Right forelimb (tissue), 1 donor: ENCODE measurements around the gene CENPS.
"Not testable (repeated sequence)": the region's sequence is repeated elsewhere in the genome, so short reads cannot be mapped to it uniquely, and the experiment has no call there.

Source experiments
- DNase-seq: peaks from one replicate; pipeline ENCODE4 v3.0.0-alpha.2; 2018

The CENPS gene

GRCh38 chr1:10421637-10422036 lies 8.6 kb upstream of the CENPS start:
- no peak for DNase-seq

DNA sequence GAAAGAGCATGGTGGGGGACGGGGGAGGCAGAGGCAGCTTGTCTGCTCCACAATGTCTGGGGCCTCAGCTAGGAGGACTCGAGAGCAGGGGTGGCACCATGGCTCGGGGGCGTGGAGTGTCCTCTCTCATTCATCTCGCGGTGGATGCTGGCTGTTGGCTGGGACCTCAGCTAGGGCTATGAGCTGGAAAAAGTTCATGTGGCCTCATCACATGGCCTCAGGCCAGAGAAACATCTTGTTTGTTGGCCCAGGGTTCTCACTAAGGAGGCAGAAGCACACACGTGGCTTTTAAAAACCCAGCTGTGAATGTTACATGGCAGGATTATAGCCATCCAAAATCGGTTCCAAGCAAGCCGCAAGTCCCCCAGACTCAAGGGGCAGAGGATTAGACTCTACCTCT lies 6.2 kb upstream of the CENPS start:
- DNase-seq = peak; percentile 52

DNA sequence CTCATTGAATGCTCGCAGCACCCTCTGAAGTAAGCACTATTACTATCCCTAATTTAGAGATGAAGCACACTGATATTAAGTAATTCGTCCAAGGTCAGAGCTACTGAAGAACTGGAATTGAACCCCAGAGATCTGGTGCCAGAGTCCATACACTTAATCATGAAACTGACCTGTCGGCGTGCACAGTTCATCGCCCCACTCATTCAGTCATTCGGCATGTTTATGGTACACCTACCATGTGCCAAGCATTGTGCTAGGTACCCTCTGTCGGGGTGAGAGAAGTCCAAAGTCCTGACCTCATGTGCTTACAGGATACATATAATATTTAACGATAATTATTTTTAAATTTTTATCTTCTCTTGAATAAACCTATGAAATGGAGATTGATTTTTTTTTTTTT lies 5.6 kb upstream of the CENPS start:
- DNase-seq = no peak

DNA sequence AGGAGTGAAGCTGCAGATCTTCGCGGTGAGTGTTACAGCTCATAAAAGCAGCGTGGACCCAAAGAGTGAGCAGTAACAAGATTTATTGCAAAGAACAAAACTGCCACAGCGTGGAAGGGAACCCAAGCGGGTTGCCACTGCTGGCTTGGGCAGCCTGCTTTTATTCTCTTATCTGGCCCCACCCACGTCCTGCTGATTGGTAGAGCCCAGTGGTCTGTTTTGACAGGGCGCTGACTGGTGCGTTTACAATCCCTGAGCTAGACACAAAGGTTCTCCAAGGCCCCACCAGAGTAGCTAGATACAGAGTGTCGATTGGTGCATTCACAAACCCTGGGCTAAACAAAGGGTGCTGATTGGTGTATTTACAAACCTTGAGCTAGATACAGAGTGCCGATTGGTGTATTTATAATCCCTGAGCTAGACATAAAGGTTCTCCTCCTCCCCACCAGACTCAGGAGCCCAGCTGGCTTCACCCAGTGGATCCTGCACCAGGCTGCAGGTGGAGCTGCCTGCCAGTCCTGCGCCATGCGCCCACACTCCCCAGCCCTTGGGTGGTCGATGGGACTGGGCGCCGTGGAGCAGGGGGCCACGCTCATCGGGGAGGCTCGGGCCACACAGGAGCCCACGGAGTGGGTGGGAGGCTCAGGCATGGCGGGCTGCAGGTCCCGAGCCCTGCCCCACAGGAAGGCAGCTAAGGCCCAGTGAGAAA lies 4.3 kb upstream of the CENPS start:
- DNase-seq = not testable (repeated sequence)

- DNase-seq = not testable (repeated sequence)
These were observed 3.7 kb upstream of the CENPS start for GRCh38 chr1:10426535-10426848.

DNA sequence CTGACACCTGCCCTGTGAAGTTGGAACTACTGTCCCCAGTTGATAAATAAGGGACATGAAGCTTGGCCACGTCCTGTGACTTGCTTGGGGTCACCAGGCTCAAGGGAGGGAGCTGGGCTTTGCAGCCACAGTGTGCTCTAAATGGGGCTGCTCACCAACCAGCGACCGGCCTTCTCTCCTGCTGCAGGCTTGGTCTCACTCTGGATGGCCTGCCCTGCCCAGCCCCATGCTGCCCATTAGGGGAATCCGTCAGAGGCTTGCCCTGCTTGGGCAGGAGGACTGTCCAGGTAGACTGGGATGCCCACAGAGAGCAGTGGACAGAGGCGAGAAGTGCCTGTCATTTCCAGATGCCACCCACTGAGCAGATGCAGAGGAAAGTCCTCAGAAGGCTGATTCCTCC lies 1.2 kb upstream of the CENPS start:
- no peak for DNase-seq

- no peak for DNase-seq
These were observed 391 bp upstream of the CENPS start for GRCh38 chr1:10429868-10430215.

DNA sequence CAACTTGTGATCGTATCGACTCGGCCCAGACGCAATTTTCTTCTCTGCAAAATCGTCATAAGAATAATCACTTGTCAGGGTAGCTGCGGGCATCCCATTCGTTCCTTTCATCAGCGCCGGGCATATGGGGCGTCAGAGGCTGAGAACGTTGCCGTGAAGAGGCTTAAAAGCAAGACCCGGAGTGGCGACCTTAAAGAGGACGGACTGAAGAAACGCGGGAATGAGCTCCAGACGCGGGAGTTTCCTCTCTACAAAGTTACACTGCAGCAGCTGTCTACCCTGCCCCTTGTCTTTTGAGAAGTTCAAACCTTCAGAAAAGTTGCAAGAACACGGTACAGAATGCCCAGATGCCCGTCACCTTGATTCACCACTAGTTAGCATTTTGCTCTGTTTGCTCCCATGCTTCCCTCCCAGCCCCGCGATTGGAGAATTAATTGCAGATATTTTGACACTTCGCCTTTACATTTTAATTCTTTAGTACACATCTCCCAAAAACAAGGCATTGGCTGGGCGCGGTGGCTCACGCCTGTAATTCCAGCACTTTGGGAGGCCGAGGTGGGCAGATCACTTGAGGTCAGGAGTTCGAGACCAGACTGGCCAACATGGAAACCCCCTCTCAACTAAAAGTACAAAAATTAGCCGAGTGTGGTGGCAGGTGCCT lies 967 bp downstream of the CENPS start:
- no peak for DNase-seq

- no peak for DNase-seq
These were observed 2.9 kb downstream of the CENPS start for GRCh38 chr1:10432910-10433700.

GRCh38 chr1:10433790-10434189 lies 3.6 kb downstream of the CENPS start:
- no peak for DNase-seq

DNA sequence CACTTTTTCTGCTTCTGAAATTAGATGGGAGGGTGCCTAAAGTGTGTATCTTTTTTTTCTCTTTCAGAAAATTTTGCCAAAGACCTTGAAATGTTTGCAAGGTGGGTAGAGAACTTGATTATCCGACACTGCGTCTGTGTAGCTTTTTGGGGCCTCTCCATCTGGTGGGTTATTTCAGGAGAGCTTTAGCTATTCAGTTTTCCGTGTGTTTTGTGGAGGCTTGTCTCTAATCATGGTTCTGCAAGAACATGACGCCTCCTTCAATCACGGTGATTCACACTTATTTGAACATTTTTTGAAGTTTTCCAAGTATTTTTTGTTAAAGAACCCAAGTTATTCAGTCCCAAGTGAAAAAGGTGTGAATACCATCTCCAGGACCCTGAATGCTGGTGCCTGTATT lies 4.4 kb downstream of the CENPS start:
- no peak for DNase-seq

- DNase-seq = no peak
These were observed 6.8 kb downstream of the CENPS start for GRCh38 chr1:10437052-10437451.

GRCh38 chr1:10438677-10439163 lies 8.5 kb downstream of the CENPS start:
- DNase-seq = no peak

DNA sequence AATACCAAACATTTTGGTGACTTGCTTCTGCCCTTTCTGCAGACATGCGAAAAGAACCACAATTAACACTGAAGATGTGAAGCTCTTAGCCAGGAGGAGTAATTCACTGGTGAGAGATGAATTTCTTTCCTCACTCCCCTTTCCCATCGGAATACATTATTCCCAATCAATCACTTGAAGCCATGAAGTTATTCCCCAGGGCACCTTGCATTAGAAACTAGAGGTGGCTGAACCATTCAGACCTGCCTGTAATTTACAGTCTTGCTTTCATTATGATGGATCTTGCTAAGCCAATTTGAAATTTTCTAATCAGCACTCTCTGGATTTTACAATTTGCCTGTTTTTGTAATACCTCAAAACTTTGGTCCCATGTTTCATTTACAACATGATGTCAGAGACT lies 10.1 kb downstream of the CENPS start:
- no peak for DNase-seq

DNA sequence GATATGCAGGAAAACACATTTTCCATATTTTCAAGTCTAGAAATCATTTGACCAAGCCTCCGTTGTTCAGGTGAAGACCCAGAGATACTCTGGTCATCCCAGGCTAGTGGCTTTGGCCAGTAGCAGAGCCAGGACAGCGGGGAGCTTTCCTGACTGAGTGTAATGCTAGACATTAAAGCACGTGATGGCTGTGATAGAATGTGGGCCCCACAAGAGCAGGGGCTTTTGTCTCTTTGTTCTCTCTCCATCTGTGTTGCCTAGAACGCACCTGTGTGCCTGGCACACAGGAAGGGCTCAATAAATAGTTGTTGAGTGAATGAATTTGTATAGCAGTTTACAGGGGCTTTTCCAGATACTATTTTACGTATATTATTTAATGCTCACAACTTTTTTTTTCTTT lies 10.6 kb downstream of the CENPS start:
- DNase-seq = no peak

DNA sequence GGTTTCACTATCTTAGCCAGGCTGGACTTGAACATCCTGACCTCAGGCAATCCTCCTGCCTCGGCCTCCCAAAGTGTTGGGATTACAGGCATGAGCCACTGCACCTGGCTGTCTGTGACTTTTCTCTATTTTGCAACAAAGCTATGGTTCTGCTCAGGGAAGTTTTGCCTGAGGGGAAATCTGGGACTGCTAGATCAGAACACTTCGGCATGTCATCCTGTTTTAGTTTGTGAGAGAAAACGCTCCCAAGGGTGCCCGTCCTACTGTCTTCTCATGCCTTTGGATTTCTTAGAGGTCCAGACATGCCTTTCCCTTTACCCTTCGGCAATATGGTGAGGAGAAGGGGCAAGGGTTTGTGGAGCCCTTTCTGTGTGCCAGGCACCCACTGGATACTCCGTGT lies 14.0 kb downstream of the CENPS start:
- no peak for DNase-seq

- DNase-seq = no peak
These were observed 14.7 kb downstream of the CENPS start for GRCh38 chr1:10444795-10445397.

DNA sequence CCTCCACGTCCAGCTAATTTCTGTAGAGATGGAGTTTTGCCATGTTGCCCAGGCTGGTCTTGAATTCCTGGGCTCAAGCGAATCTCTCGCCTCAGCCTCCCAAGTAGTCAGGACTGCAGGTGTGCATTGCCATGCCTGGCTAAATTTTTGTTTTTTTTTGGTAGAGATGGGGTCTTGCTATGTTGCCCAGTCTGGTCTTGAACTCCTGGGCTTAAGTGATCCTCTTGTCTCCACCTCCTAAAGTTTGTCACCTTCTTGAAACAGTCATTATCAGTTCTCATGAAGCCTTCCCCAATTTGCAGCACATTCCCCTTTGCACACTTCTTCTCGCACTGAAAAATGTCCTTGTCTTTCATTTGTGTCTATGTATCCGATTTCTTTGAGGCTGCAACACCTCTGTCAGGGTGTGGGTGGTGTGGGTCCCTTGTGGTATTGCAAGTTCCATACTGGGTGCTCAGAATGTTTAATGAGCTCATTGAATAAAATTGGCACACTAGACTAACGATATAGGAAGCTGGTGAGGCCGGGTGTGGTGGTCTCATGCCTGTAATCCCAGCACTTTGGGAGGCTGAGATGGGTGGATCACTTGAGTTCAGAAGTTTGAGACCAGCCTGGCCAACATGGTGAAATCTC lies 16.7 kb downstream of the CENPS start:
- DNase-seq = no peak

DNA sequence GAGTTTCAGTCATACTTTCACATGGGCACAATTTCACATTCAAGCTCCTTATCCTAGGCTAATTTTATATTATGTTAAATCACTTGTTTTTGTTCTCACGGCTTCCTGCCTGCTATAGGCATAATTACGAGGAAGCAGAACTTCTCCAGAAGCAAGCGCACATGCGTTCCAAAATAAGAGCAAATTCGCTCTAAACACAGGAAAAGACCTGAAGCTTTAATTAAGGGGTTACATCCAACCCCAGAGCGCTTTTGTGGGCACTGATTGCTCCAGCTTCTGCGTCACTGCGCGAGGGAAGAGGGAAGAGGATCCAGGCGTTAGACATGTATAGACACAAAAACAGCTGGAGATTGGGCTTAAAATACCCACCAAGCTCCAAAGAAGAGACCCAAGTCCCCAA lies 19.5 kb downstream of the CENPS start, which contains the start of gene CORT:
CORT (plus strand) TSS at position 281 of the 400 bp plus-strand sequence. CDS start 193 bp downstream, outside the sequence.
- no peak for DNase-seq

DNA sequence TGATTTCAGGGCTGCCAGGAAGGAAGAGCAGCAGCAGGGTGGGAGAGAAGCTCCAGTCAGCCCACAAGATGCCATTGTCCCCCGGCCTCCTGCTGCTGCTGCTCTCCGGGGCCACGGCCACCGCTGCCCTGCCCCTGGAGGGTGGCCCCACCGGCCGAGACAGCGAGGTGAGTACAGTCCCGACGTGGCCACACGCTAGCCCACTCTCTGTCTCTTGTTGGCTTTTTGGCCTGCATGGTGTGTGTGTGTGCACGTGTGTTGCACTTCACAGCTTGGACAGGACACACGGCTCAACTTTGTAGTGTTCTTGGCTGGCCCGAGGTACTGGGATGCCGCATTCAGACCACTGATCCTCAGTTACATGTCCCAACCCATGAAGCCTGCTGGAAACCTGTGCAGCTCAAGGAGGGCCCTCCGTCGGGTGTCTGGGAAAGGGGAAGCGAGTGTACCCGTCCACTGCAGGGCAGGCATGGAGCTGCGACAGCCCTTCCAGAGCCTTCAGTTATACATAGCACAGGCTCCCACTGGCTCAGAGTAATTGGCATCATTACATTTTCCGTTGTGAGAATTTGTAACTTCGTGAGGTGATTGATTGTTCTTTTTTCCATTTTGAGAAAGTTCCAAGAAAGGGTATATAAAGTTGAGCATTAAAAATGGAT lies 20.1 kb downstream of the CENPS start:
- peak; percentile 53 for DNase-seq

GRCh38 chr1:10450836-10451235 lies 20.6 kb downstream of the CENPS start:
- no peak for DNase-seq

DNA sequence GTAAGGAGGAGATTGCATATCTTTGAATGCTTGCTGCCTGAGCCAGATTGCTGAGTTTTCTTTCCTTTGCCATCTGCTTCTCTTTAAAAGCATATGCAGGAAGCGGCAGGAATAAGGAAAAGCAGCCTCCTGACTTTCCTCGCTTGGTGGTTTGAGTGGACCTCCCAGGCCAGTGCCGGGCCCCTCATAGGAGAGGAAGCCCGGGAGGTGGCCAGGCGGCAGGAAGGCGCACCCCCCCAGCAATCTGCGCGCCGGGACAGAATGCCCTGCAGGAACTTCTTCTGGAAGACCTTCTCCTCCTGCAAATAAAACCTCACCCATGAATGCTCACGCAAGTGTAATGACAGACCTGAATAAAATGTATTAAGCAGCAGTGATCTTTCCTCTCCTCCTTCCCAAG lies 21.1 kb downstream of the CENPS start:
- DNase-seq = peak; percentile 64
